CD4-positive, alpha-beta T cell treated with Interleukin-17A for 1 hour (primary cell): ENCODE data around the gene POC1A.
A peak's percentile ranks its signal among the peaks of the same experiment; 100 is the strongest.
"Not testable (repeated sequence)": the region's sequence is repeated elsewhere in the genome, so short reads cannot be mapped to it uniquely, and the experiment has no call there.

Source experiments
- DNase-seq: peaks from one replicate; pipeline ENCODE4 v3.0.0-alpha.2; 2020

Gene POC1A

GRCh38 chr3:52059781-52060180 is 94.4 kb downstream of the POC1A start:
- no peak for DNase-seq

- DNase-seq = no peak
Observed at GRCh38 chr3:52057812-52058495, 96.3 kb downstream of the POC1A start.

GRCh38 chr3:52056968-52057811 is 97.0 kb downstream of the POC1A start:
- peak; percentile 100 for DNase-seq

GRCh38 chr3:52056521-52056967 is 97.7 kb downstream of the POC1A start, which contains the start of gene DUSP7:
Gene DUSP7, minus strand, starts transcription at chr3:52056571. Its CDS starts 205 bp downstream, at chr3:52056366.
- peak; percentile 67 for DNase-seq

- peak; percentile 37 for DNase-seq
Observed at GRCh38 chr3:52055537-52056351, 98.5 kb downstream of the POC1A start.

- peak; percentile 22 for DNase-seq
Observed at GRCh38 chr3:52054661-52055511, 99.3 kb downstream of the POC1A start.

- DNase-seq = peak; percentile 40
Observed at GRCh38 chr3:52053307-52054304, 100.6 kb downstream of the POC1A start.

- peak; percentile 69 for DNase-seq
Observed at GRCh38 chr3:52052831-52053306, 101.4 kb downstream of the POC1A start.

GRCh38 chr3:52051444-52051843 is 102.8 kb downstream of the POC1A start:
- DNase-seq = no peak

GRCh38 chr3:52050571-52050970 is 103.7 kb downstream of the POC1A start:
- no peak for DNase-seq

- DNase-seq = no peak
Observed at GRCh38 chr3:52049503-52049902, 104.7 kb downstream of the POC1A start.

- DNase-seq = no peak
Observed at GRCh38 chr3:52047295-52047960, 106.8 kb downstream of the POC1A start.

- no peak for DNase-seq
Observed at GRCh38 chr3:52046902-52047239, 107.4 kb downstream of the POC1A start.

GRCh38 chr3:52046186-52046901 is 107.9 kb downstream of the POC1A start:
- DNase-seq = no peak

GRCh38 chr3:52044869-52045619 is 109.2 kb downstream of the POC1A start:
- no peak for DNase-seq

- DNase-seq = no peak
Observed at GRCh38 chr3:52043750-52044149, 110.5 kb downstream of the POC1A start.

- not testable (repeated sequence) for DNase-seq
Observed at GRCh38 chr3:52043039-52043438, 111.2 kb downstream of the POC1A start.

GRCh38 chr3:52041118-52041731 is 113.0 kb downstream of the POC1A start:
- no peak for DNase-seq
